Hindlimb muscle (tissue), 1 donor: Measurements from ENCODE around the gene MIEF1. TPM values are rescaled to one million over a fixed set of nuclear protein-coding genes. Genes with fewer than 3 reads are reported as not detected.

Experiments used
- DNase-seq: peaks from one replicate; pipeline ENCODE4 v3.0.0-alpha.2; 2013
- polyA plus RNA-seq: library from polyadenylated mRNA; unstranded; fragments of 120-200 nt; gene quantifications from one replicate; pipeline ENCODE4 v1.2.1, GENCODE V29; 2013; ENCODE audit not compliant: insufficient read length

MIEF1 gene
- polyA plus RNA-seq, 1 donor = 17.0 TPM

- DNase-seq = no peak
Observed at GRCh38 chr22:39471381-39472141, 30.5 kb upstream of the MIEF1 start.

- DNase-seq = no peak
Observed at GRCh38 chr22:39472570-39473556, 29.2 kb upstream of the MIEF1 start.

GRCh38 chr22:39473851-39474250 lies 28.2 kb upstream of the MIEF1 start:
- no peak for DNase-seq

- DNase-seq = no peak
Observed at GRCh38 chr22:39474351-39475111, 27.6 kb upstream of the MIEF1 start.

- DNase-seq = no peak
Observed at GRCh38 chr22:39475337-39475736, 26.8 kb upstream of the MIEF1 start.

GRCh38 chr22:39475902-39476301 lies 26.2 kb upstream of the MIEF1 start:
- DNase-seq = no peak

- no peak for DNase-seq
Observed at GRCh38 chr22:39476664-39477063, 25.4 kb upstream of the MIEF1 start.

- no peak for DNase-seq
Observed at GRCh38 chr22:39477542-39477941, 24.5 kb upstream of the MIEF1 start.

- no peak for DNase-seq
Observed at GRCh38 chr22:39478441-39478850, 23.6 kb upstream of the MIEF1 start.

- DNase-seq = no peak
Observed at GRCh38 chr22:39479254-39479653, 22.8 kb upstream of the MIEF1 start.

GRCh38 chr22:39480557-39480956 lies 21.5 kb upstream of the MIEF1 start:
- DNase-seq = no peak

- no peak for DNase-seq
Observed at GRCh38 chr22:39481054-39481453, 21.0 kb upstream of the MIEF1 start.

GRCh38 chr22:39481595-39481994 lies 20.5 kb upstream of the MIEF1 start:
- DNase-seq = no peak

GRCh38 chr22:39482768-39483167 lies 19.3 kb upstream of the MIEF1 start:
- no peak for DNase-seq

GRCh38 chr22:39486951-39487825 lies 14.9 kb upstream of the MIEF1 start:
- DNase-seq = no peak

GRCh38 chr22:39487826-39488520 lies 14.1 kb upstream of the MIEF1 start:
- no peak for DNase-seq

GRCh38 chr22:39488563-39489083 lies 13.5 kb upstream of the MIEF1 start:
- DNase-seq = no peak

- DNase-seq = no peak
Observed at GRCh38 chr22:39489094-39490068, 12.7 kb upstream of the MIEF1 start.

- DNase-seq = peak; percentile 67
Observed at GRCh38 chr22:39490135-39490798, 11.8 kb upstream of the MIEF1 start.
